ENCODE measurements around the gene BAZ2B.

BAZ2B gene

DNA sequence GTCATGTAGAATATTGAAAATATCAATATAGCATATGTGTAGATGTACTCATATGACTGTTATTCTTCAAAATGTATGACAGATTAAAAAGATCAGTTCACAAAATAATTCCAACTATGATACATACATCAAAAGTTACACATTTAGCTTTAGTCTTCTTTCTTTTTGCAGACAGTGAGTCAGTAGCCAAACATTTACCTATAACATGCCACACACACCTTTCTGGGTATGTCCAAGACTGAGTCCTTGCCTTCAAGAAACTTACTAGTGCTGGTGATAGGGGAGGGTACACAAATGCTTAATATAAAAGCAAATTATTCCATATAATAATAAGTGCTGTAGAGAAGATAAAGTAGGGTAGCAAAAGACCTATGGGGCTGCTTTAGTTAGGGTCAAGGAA, 176.9 kb downstream of the BAZ2B start:
- H3K9me3 ChIP-seq (replicated peaks; ENCODE audit: insufficient read depth, low read length) = no peaks in the 10 kb centered on the region
- H3K79me2 ChIP-seq (ENCODE audit: low read length) = no peaks in the 10 kb centered on the region
- H3K9ac ChIP-seq (ENCODE audit: low read length) = no peak overlapping the region
- no peak overlapping the region for H3K4me2 ChIP-seq (ENCODE audit: low read depth, low read length)
- H3K36me3 ChIP-seq (replicated peaks; ENCODE audit: insufficient read depth, low read length) = no peaks in the 10 kb centered on the region; the same call in 1 of the 2 replicates
- H2AFZ ChIP-seq (ENCODE audit: low read length) = no peak overlapping the region
- H3K9me2 ChIP-seq (replicated peaks; ENCODE audit: insufficient read depth, low read length) = no peaks in the 10 kb centered on the region
- H4K20me1 ChIP-seq (ENCODE audit: insufficient read depth, low read length) = no peaks in the 10 kb centered on the region
- H3K4me1 ChIP-seq (ENCODE audit: low read length) = no peaks in the 10 kb centered on the region
- no peak overlapping the region for H3K4me3 ChIP-seq (ENCODE audit: low read length)
- no peak for TF ChIP-seq EZH2phosphoT487 (IDR thresholded peaks at IDR 0.05; ENCODE audit: low read length)
- no peak for TF ChIP-seq EZH2 (optimal IDR thresholded peaks at IDR 0.05; ENCODE audit: low read depth, low read length)
- TF ChIP-seq, protein P1, sequence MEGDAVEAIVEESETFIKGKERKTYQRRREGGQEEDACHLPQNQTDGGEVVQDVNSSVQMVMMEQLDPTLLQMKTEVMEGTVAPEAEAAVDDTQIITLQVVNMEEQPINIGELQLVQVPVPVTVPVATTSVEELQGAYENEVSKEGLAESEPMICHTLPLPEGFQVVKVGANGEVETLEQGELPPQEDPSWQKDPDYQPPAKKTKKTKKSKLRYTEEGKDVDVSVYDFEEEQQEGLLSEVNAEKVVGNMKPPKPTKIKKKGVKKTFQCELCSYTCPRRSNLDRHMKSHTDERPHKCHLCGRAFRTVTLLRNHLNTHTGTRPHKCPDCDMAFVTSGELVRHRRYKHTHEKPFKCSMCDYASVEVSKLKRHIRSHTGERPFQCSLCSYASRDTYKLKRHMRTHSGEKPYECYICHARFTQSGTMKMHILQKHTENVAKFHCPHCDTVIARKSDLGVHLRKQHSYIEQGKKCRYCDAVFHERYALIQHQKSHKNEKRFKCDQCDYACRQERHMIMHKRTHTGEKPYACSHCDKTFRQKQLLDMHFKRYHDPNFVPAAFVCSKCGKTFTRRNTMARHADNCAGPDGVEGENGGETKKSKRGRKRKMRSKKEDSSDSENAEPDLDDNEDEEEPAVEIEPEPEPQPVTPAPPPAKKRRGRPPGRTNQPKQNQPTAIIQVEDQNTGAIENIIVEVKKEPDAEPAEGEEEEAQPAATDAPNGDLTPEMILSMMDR (IDR thresholded peaks at IDR 0.05; ENCODE audit: low read length) = no peak
- H3K27me3 ChIP-seq (replicated peaks; ENCODE audit: insufficient read depth, low read length) = no peaks in the 10 kb centered on the region
- no peaks in the 10 kb centered on the region for H3F3A ChIP-seq (ENCODE audit: insufficient read depth, low read length)
- no peak for DNase-seq
- no peak overlapping the region for H3K27ac ChIP-seq (ENCODE audit: low read length)

DNA sequence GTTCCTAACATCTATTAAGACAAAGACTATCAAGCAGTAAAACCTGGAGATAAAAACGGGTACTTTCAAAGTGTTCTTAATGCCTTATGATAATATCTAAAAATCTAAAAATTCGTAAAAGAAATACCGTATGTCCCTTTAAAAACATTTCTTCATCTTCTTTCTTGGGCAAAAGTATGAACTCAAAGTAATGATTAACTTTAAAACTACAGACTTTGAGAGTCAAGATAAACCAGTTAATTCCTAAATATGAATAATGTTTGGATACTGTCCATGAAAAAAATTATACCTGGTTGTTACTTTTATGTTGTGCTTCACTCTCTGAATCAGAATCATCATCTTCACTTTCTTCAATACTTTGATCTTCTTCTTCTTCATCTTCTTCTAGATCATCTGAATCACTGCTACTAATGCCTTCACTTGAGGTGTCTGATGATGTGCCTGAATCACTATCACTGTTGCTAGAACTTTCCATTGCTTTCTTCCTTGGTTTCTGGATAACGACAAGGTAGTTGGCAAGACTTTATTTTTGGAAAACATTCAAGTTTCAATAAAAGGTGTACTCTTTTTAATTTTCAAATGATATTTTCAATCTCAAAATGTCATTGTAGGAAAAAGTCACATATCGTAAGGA, 177.5 kb downstream of the BAZ2B start:
- Histone ChIP-seq H3K9me2 (replicated peaks; ENCODE audit: insufficient read depth, low read length) (no peaks in the 10 kb centered on the region), H3K27me3 (replicated peaks; ENCODE audit: insufficient read depth, low read length) (no peaks in the 10 kb centered on the region), H3K4me1 (ENCODE audit: low read length) (no peaks in the 10 kb centered on the region), H3K9ac (ENCODE audit: low read length) (no peak overlapping the region), H2AFZ (ENCODE audit: low read length) (no peak overlapping the region), H3F3A (ENCODE audit: insufficient read depth, low read length) (no peaks in the 10 kb centered on the region), H3K4me3 (ENCODE audit: low read length) (no peak overlapping the region), H3K36me3 (replicated peaks; ENCODE audit: insufficient read depth, low read length) (no peaks in the 10 kb centered on the region; the same call in 1 of the 2 replicates), H3K9me3 (replicated peaks; ENCODE audit: insufficient read depth, low read length) (no peaks in the 10 kb centered on the region), H3K79me2 (ENCODE audit: low read length) (no peaks in the 10 kb centered on the region), H3K4me2 (ENCODE audit: low read depth, low read length) (no peak overlapping the region), H4K20me1 (ENCODE audit: insufficient read depth, low read length) (no peaks in the 10 kb centered on the region), H3K27ac (ENCODE audit: low read length) (no peak overlapping the region)
- DNase-seq = no peak
- no peak for TF ChIP-seq EZH2phosphoT487 (IDR thresholded peaks at IDR 0.05; ENCODE audit: low read length)
- no peak for TF ChIP-seq EZH2 (optimal IDR thresholded peaks at IDR 0.05; ENCODE audit: low read depth, low read length)
- TF ChIP-seq, protein P1 (IDR thresholded peaks at IDR 0.05; ENCODE audit: low read length) = no peak

DNA sequence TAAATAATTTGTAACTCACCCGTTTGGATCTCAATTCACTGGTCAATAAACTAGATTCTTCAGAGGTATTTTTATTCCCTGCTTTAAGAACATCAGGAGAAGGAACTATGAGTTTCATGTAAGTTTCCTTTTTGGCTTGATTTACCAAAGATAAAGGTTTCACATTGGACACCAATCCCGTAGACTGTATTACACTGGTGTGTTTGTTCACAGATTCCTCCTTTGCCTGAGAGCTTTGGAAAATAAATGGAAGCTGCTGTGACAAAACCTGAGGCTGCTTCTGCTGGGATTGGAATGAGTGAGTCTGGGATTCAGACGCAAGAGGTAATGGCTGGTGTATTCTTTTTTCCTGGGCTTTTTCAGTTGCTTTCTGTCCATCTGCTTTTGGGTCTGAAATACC, 178.1 kb downstream of the BAZ2B start:
- H3K9ac ChIP-seq (ENCODE audit: low read length) = no peak overlapping the region
- no peak overlapping the region for H3K4me2 ChIP-seq (ENCODE audit: low read depth, low read length)
- H3K27ac ChIP-seq (ENCODE audit: low read length) = no peak overlapping the region
- H3K9me2 ChIP-seq (replicated peaks; ENCODE audit: insufficient read depth, low read length) = no peaks in the 10 kb centered on the region
- TF ChIP-seq EZH2phosphoT487 (IDR thresholded peaks at IDR 0.05; ENCODE audit: low read length) (no peak), EZH2 (optimal IDR thresholded peaks at IDR 0.05; ENCODE audit: low read depth, low read length) (no peak)
- TF ChIP-seq, protein P1 (IDR thresholded peaks at IDR 0.05; ENCODE audit: low read length) = no peak
- H3K36me3 ChIP-seq (replicated peaks; ENCODE audit: insufficient read depth, low read length) = no peaks in the 10 kb centered on the region; the same call in 1 of the 2 replicates
- no peak overlapping the region for H2AFZ ChIP-seq (ENCODE audit: low read length)
- no peak overlapping the region for H3K4me3 ChIP-seq (ENCODE audit: low read length)
- H3F3A ChIP-seq (ENCODE audit: insufficient read depth, low read length) = no peaks in the 10 kb centered on the region
- H4K20me1 ChIP-seq (ENCODE audit: insufficient read depth, low read length) = no peaks in the 10 kb centered on the region
- no peaks in the 10 kb centered on the region for H3K79me2 ChIP-seq (ENCODE audit: low read length)
- DNase-seq = no peak
- H3K9me3 ChIP-seq (replicated peaks; ENCODE audit: insufficient read depth, low read length) = no peaks in the 10 kb centered on the region
- H3K4me1 ChIP-seq (ENCODE audit: low read length) = no peaks in the 10 kb centered on the region
- no peaks in the 10 kb centered on the region for H3K27me3 ChIP-seq (replicated peaks; ENCODE audit: insufficient read depth, low read length)

Data from MM.1S (cell line).